K562 (cell line): ENCODE data around the gene TSPAN18. TPM values are rescaled to one million over a fixed set of nuclear protein-coding genes. Genes with fewer than 3 reads are reported as not detected.

Experiments used
- ATAC-seq: fragments of 200-7000 bp; cut with Tn5 transposase; 3 replicates; pipeline ENCODE4 v1.9.1; 2020; ENCODE audit warnings: moderate library complexity
- BruUV-seq: library from RNA; stranded (reverse); fragments of 400-500 nt; replicated peaks from 2 replicates; lab custom pipeline; 2021; lab: Mats Ljungman, UMichigan
- CTCF ChIA-PET: fragments of 300-600 bp; formaldehyde crosslinking; extraction: SDS; loops from one replicate; lab custom pipeline; 2021; ENCODE audit warnings: low intra/inter-chr PET ratio; lab: Yijun Ruan, JAX
- POLR2A ChIA-PET: fragments of 300-600, 350-650 bp; sonication (Branson Sonifier 250); formaldehyde crosslinking; extraction: SDS; loops from one replicate; lab custom pipeline; 2021; ENCODE audit warnings: antibody characterized with exemption, inconsistent platforms; lab: Yijun Ruan, JAX
- DNase-seq, 4 experiments: peaks; one replicate each; pipeline versions ENCODE4 v3.0.0 to v3.0.0-alpha.2; 2011 to 2018; ENCODE audit warnings: low spot score in 3 of 4, mixed read lengths in 3 of 4; ENCODE audit errors: extremely low read depth in 1 of 4
- FAIRE-seq: peaks from 2 replicates; lab custom pipeline; 2011; peaks lifted over from hg19 to GRCh38; lab: Jason Lieb, UNC
- H2AFZ ChIP-seq: 2 replicates; pipeline ENCODE4 v1.6.0; 2011; ENCODE audit warnings: low read depth, low read length, control low read depth, inconsistent platforms
- H3K27ac ChIP-seq: fragments of 200-600 bp; 3 replicates; pipeline ENCODE4 v1.8.0; 2011; ENCODE audit warnings: low read depth, mild to moderate bottlenecking, control low read depth, inconsistent platforms, low read length, moderate library complexity, mixed read lengths; ENCODE audit errors: extremely low read depth
- H3K27me3 ChIP-seq, 2 experiments: fragments of 300-600 bp in 1 of 2; 2 replicates in 1 of 2; 3 replicates in 1 of 2; pipeline versions ENCODE4 v1.6.0 to v1.8.0; 2011; ENCODE audit warnings: inconsistent platforms in 2 of 2, low read length in 2 of 2, mild to moderate bottlenecking in 1 of 2, mixed read lengths in 1 of 2, moderate library complexity in 1 of 2; ENCODE audit not compliant: control insufficient read depth in 2 of 2, insufficient read depth in 2 of 2
- H3K36me3 ChIP-seq: fragments of 300-600 bp; 3 replicates; pipeline ENCODE4 v1.8.0; 2011; ENCODE audit warnings: mild to moderate bottlenecking, low read length, inconsistent platforms; ENCODE audit not compliant: control insufficient read depth, insufficient read depth
- H3K4me1 ChIP-seq, 2 experiments: fragments of 200-600 bp in 1 of 2; replicated peaks in 1 of 2; 2 replicates in 1 of 2; 3 replicates in 1 of 2; pipeline versions ENCODE4 v1.5.1 to v1.8.0; 2011; ENCODE audit warnings: inconsistent platforms in 2 of 2, low read length in 2 of 2, mild to moderate bottlenecking in 1 of 2, mixed read lengths in 1 of 2, moderate library complexity in 1 of 2; ENCODE audit not compliant: control insufficient read depth in 2 of 2, insufficient read depth in 2 of 2
- H3K4me2 ChIP-seq: 2 replicates; pipeline ENCODE4 v1.6.1; 2011; ENCODE audit warnings: low read length, control low read depth, inconsistent platforms, mixed read lengths; ENCODE audit not compliant: insufficient read depth
- H3K4me3 ChIP-seq: fragments of 200-600 bp; sonication (generic), shearing (Covaris generic); 2 replicates; pipeline ENCODE4 v1.5.1; 2016; ENCODE audit warnings: control low read depth, inconsistent platforms
- H3K79me2 ChIP-seq: fragments of 200-600 bp; 3 replicates; pipeline ENCODE4 v1.8.0; 2011; ENCODE audit warnings: low read length, inconsistent platforms; ENCODE audit not compliant: control insufficient read depth, insufficient read depth
- H3K9ac ChIP-seq, 2 experiments: 2 replicates each; pipeline versions ENCODE4 v1.6.0 to v1.6.1; 2011; ENCODE audit warnings: low read depth in 2 of 2, low read length in 2 of 2, control low read depth in 1 of 2, inconsistent platforms in 1 of 2, mild to moderate bottlenecking in 1 of 2, mixed read lengths in 1 of 2; ENCODE audit not compliant: insufficient read depth in 1 of 2
- H3K9me1 ChIP-seq: one replicate; pipeline ENCODE4 v1.6.0; 2011; ENCODE audit warnings: inconsistent platforms, mild to moderate bottlenecking, low read length, moderate library complexity; ENCODE audit not compliant: control insufficient read depth, insufficient read depth
- H3K9me3 ChIP-seq: replicated peaks from 2 replicates; pipeline ENCODE4 v1.5.1; 2011; ENCODE audit warnings: low read depth, low read length, inconsistent platforms; ENCODE audit not compliant: control insufficient read depth, insufficient read depth
- H4K20me1 ChIP-seq: replicated peaks from 2 replicates; pipeline ENCODE4 v1.6.1; 2011; ENCODE audit warnings: low read length, inconsistent platforms, mixed read lengths; ENCODE audit not compliant: control insufficient read depth, insufficient read depth
- BRCA1 ChIP-seq, 2 experiments: fragments of 450-650 bp in 1 of 2; sonication (generic) in 1 of 2; formaldehyde crosslinking in 1 of 2; IDR thresholded peaks; 2 replicates each; pipeline versions ENCODE4 v1.5.0 to v1.6.1; 2017 to 2020; ENCODE audit warnings: mild to moderate bottlenecking in 1 of 2, missing genetic modification reagents in 1 of 2
- BRF1 ChIP-seq: IDR thresholded peaks from 3 replicates; pipeline ENCODE4 v1.6.1; 2011; ENCODE audit warnings: borderline replicate concordance, mild to moderate bottlenecking; ENCODE audit not compliant: insufficient read length; ENCODE audit errors: extremely low read depth
- ETV6 ChIP-seq, 3 experiments: fragments of 150-350 bp in 1 of 3; sonication (generic) in 1 of 3; formaldehyde crosslinking in 1 of 3; IDR thresholded peaks; 2 replicates each; pipeline versions ENCODE4 v1.6.1 to v1.8.0; 2014 to 2022; ENCODE audit warnings: borderline replicate concordance in 2 of 3, low read depth in 2 of 3, antibody characterized with exemption in 1 of 3, low read length in 1 of 3, mild to moderate bottlenecking in 1 of 3, missing genetic modification reagents in 1 of 3
- ILF3 ChIP-seq: fragments of 450-650 bp; IDR thresholded peaks from 2 replicates; pipeline ENCODE4 v1.6.1; 2018; ENCODE audit warnings: antibody characterized with exemption, mild to moderate bottlenecking, moderate library complexity, borderline replicate concordance
- IRF9 ChIP-seq: fragments of 450-650 bp; IDR thresholded peaks from 2 replicates; pipeline ENCODE4 v1.6.1; 2016; ENCODE audit warnings: missing biosample characterization, missing genetic modification characterization
- JUNB ChIP-seq: fragments of 450-650 bp; formaldehyde crosslinking; conservative IDR thresholded peaks from 2 replicates; pipeline ENCODE4 v1.4.0; 2020; ENCODE audit warnings: mild to moderate bottlenecking
- MAFG ChIP-seq: fragments of 450-650 bp; conservative IDR thresholded peaks from 2 replicates; pipeline ENCODE4 v1.6.1; 2016; ENCODE audit warnings: missing genetic modification characterization, missing compliant biosample characterization
- NFIC ChIP-seq: fragments of 450-650 bp; IDR thresholded peaks from 2 replicates; pipeline ENCODE4 v1.6.1; 2017; ENCODE audit warnings: mild to moderate bottlenecking, inconsistent platforms
- RBM39 ChIP-seq: fragments of 200-400 bp; formaldehyde crosslinking; optimal IDR thresholded peaks from 2 replicates; pipeline ENCODE3; 2018; ENCODE audit warnings: low read depth, low read length
- TCF7L2 ChIP-seq: fragments of 150-350 bp; IDR thresholded peaks from 2 replicates; pipeline ENCODE4 v1.6.1; 2016; ENCODE audit warnings: low read depth, mild to moderate bottlenecking, low read length, moderate library complexity
- TGIF2 ChIP-seq: sonication (generic); formaldehyde crosslinking; IDR thresholded peaks from 2 replicates; pipeline ENCODE4 v1.8.1; 2022; ENCODE audit warnings: mild to moderate bottlenecking, missing genetic modification reagents, moderate library complexity
- ZNF165 ChIP-seq: fragments of 250-450 bp; sonication (Bioruptor Pico); IDR thresholded peaks from 2 replicates; pipeline ENCODE4 v1.4.0; 2020; ENCODE audit warnings: borderline replicate concordance
- ZNF449 ChIP-seq: fragments of 250-450 bp; sonication (Bioruptor Pico); IDR thresholded peaks from 2 replicates; pipeline ENCODE4 v1.8.0; 2022; ENCODE audit warnings: moderate library complexity, mild to moderate bottlenecking, inconsistent platforms
- ZNF707 ChIP-seq: fragments of 250-450 bp; sonication (Bioruptor Pico); conservative IDR thresholded peaks from 2 replicates; pipeline ENCODE4 v1.8.0; 2022; ENCODE audit warnings: inconsistent platforms, mild to moderate bottlenecking, moderate library complexity
- ZNF778 ChIP-seq: fragments of 450-650 bp; formaldehyde crosslinking; IDR thresholded peaks from 2 replicates; pipeline ENCODE4 v1.4.0; 2020; ENCODE audit warnings: mild to moderate bottlenecking, moderate library complexity
- WGBS: fragments of 100-300 bp; shearing (Covaris generic); methylation state at CpG from one replicate; pipeline ENCODE4 v1.1.6; 2016; ENCODE audit warnings: low coverage, mixed read lengths; ENCODE audit not compliant: insufficient coverage; ENCODE audit errors: missing lambda C conversion rate; 5-methylcytosine and 5-hydroxymethylcytosine counted together
- in situ Hi-C: fragments of 300-500 bp; cut with MboI; formaldehyde crosslinking; loops from 4 replicates; pipeline ENCODE4 v1.15.0; 2018; ENCODE audit warnings: inconsistent platforms, mixed read lengths
- intact Hi-C: fragments of 100-400 bp; cut with micrococcal nuclease; formaldehyde crosslinking; loops from 2 replicates; pipeline ENCODE4 v1.14.2; 2022
- polyA plus RNA-seq, 8 experiments: library from polyadenylated mRNA; depleted of rRNA in 4 of 8; stranded (reverse) in 5 of 8; unstranded in 3 of 8; fragments of >200 nt; fragmentation: Nextera tagmentation in 2 of 8; fragmentation: Illumina TruSeq in 1 of 8; extraction: Ambion mirVana in 2 of 8; extraction: Trizol in 1 of 8; gene quantifications; 2 replicates each; pipeline versions ENCODE4 v1.2.1 to v1.2.3, GENCODE V29; 2011 to 2014; ENCODE audit warnings: inconsistent platforms in 1 of 8, missing spikeins in 1 of 8
- total RNA-seq, 7 experiments: library from RNA; depleted of rRNA in 6 of 7; stranded (reverse); fragments of >200 nt in 6 of 7; fragmentation: Illumina TruSeq in 2 of 7; extraction: Trizol in 2 of 7; gene quantifications; 2 replicates each; pipeline versions ENCODE4 v1.2.1 to v1.2.3, GENCODE V29; 2011 to 2021; ENCODE audit warnings: low replicate concordance in 1 of 7

Gene TSPAN18
- total and polyA plus RNA-seq, 9 of the 15 experiments (the other 6 are each of a cell fraction or from before 2014, with no cell fraction given): 0.17 to 0.35 (median 0.22) TPM; not detected in 4

GRCh38 chr11:44749189-44749588 is 22.4 kb downstream of the TSPAN18 start:
- intact Hi-C loops: no loop called here
- H3K4me2 ChIP-seq: no peak overlapping the region
- in situ Hi-C loops: no loop called here
- no peak overlapping the region for H3K4me3 ChIP-seq
- no peak overlapping the region for H2AFZ ChIP-seq
- 3% methylated on average over 2 of the region's 2 CpGs for WGBS
- no peak for TF ChIP-seq ZNF778
- TF ChIP-seq ETV6 (IDR thresholded peaks at IDR 0.05; ENCODE audit: borderline replicate concordance in 1 of 2, low read depth in 2 of 2, low read length in 1 of 2): no peak
- no peak for TF ChIP-seq ETV6 (CRISPR knock-in tag; IDR thresholded peaks at IDR 0.05; ENCODE audit: borderline replicate concordance)
- no peak for TF ChIP-seq ZNF707 (CRISPR knock-in tag)
- TF ChIP-seq MAFG (tag): no peak
- no peak for TF ChIP-seq ILF3
- no peak for TF ChIP-seq ZNF449
- TF ChIP-seq BRF1: no peak
- TF ChIP-seq RBM39: no peak
- TF ChIP-seq NFIC: no peak
- TF ChIP-seq IRF9: no peak
- no peak for TF ChIP-seq ZNF165
- no peak for TF ChIP-seq TGIF2 (CRISPR knock-in tag)
- TF ChIP-seq TCF7L2: no peak
- no peak for TF ChIP-seq BRCA1 (IDR thresholded peaks at IDR 0.05)
- TF ChIP-seq BRCA1 (CRISPR knock-in tag; IDR thresholded peaks at IDR 0.05): no peak
- TF ChIP-seq JUNB (CRISPR knock-in tag): no peak
- DNase-seq (no peak), FAIRE-seq (no peak), ATAC-seq (no peak)
- no TSS peak for BruUV-seq
- no peak overlapping the region for H3K27ac ChIP-seq
- no peaks in the 10 kb centered on the region for H3K4me1 ChIP-seq
- H3K27me3 ChIP-seq: peaks cover 26 to 52% of the 10 kb centered on the region in 2 experiments; a peak in 4 of 5 replicates
- H3K9ac ChIP-seq: no peak overlapping the region
- no peaks in the 10 kb centered on the region for H3K79me2 ChIP-seq
- ChIA-PET CTCF (no interaction called here), POLR2A (interaction anchor here (1.5 kb wide), 1 partner anchor 12 kb away, joined by 4 read pairs; no protein-coding TSS in a partner anchor)
- H3K9me1 ChIP-seq: no peaks in the 10 kb centered on the region
- peaks cover 4% of the 10 kb centered on the region; the same call in 1 of the 2 replicates for H4K20me1 ChIP-seq
- H3K9me3 ChIP-seq: no peaks in the 10 kb centered on the region
- H3K36me3 ChIP-seq: no peaks in the 10 kb centered on the region
